GM12878 (cell line): ENCODE results near the gene PIERCE2. TPM values are rescaled to one million over a fixed set of nuclear protein-coding genes. Genes with fewer than 3 reads are reported as not detected.

ENCODE experiments used
- ATAC-seq: fragments of 200-7000 bp; cut with Tn5 transposase; 3 replicates; pipeline ENCODE4 v1.9.1; 2020; ENCODE audit warnings: mild to moderate bottlenecking, moderate library complexity
- BruUV-seq: library from RNA; stranded (reverse); fragments of 400-500 nt; replicated peaks from 2 replicates; lab custom pipeline; 2021; lab: Mats Ljungman, UMichigan
- CTCF ChIA-PET: fragments of 300-600 bp; sonication (Branson Sonifier 250); formaldehyde crosslinking; extraction: SDS; loops from one replicate; lab custom pipeline; 2021; ENCODE audit warnings: inconsistent platforms; lab: Yijun Ruan, JAX
- POLR2A ChIA-PET: fragments of 350-600 bp; formaldehyde crosslinking; extraction: SDS; loops from one replicate; lab custom pipeline; 2021; ENCODE audit warnings: inconsistent platforms; lab: Charles Lee
- RAD21 ChIA-PET: fragments of 300-600 bp; sonication (Branson Sonifier 250); formaldehyde crosslinking; loops from one replicate; lab custom pipeline; 2023; ENCODE audit warnings: antibody characterized with exemption; ENCODE audit not compliant: unreplicated experiment; lab: Charles Lee
- SMC1A ChIA-PET: fragments of 300-600 bp; sonication (Branson Sonifier 250); formaldehyde crosslinking; loops from one replicate; lab custom pipeline; 2023; ENCODE audit not compliant: unreplicated experiment, uncharacterized antibody; lab: Charles Lee
- DNase-seq: peaks from one replicate; pipeline ENCODE4 v3.0.0-alpha.2; 2011; ENCODE audit warnings: low read depth, low spot score
- FAIRE-seq: peaks from 3 replicates; lab custom pipeline; 2011; peaks lifted over from hg19 to GRCh38; lab: Jason Lieb, UNC
- H2AFZ ChIP-seq: 2 replicates; pipeline ENCODE4 v1.6.0; 2011; ENCODE audit warnings: low read depth, low read length, control low read depth; ENCODE audit not compliant: control insufficient read depth
- H3K27ac ChIP-seq: 2 replicates; pipeline ENCODE4 v1.5.1; 2011; ENCODE audit warnings: control low read depth; ENCODE audit not compliant: control insufficient read depth, insufficient read depth
- H3K27me3 ChIP-seq, 2 experiments: replicated peaks in 1 of 2; 2 replicates each; pipeline versions ENCODE4 v1.6.0 to v1.6.1; 2011; ENCODE audit warnings: low read length in 1 of 2; ENCODE audit not compliant: control insufficient read depth in 2 of 2, insufficient read depth in 2 of 2
- H3K36me3 ChIP-seq, 2 experiments: 2 replicates each; pipeline ENCODE4 v1.5.1; 2011; ENCODE audit warnings: low read length in 1 of 2; ENCODE audit not compliant: control insufficient read depth in 2 of 2, insufficient read depth in 2 of 2
- H3K4me1 ChIP-seq: 2 replicates; pipeline ENCODE4 v1.6.1; 2011; ENCODE audit warnings: mild to moderate bottlenecking, low read length, moderate library complexity, mixed read lengths; ENCODE audit not compliant: control insufficient read depth, insufficient read depth
- H3K4me2 ChIP-seq: 2 replicates; pipeline ENCODE4 v1.6.0; 2011; ENCODE audit warnings: control low read depth; ENCODE audit not compliant: control insufficient read depth, insufficient read depth
- H3K4me3 ChIP-seq: fragments of 200-600 bp; sonication (generic); 2 replicates; pipeline ENCODE4 v1.5.1; 2016
- H3K79me2 ChIP-seq: 2 replicates; pipeline ENCODE4 v1.6.0; 2011; ENCODE audit warnings: low read length; ENCODE audit not compliant: control insufficient read depth, insufficient read depth
- H3K9ac ChIP-seq: 2 replicates; pipeline ENCODE4 v1.8.0; 2011; ENCODE audit warnings: low read length, control low read depth, mixed read lengths; ENCODE audit not compliant: control insufficient read depth, insufficient read depth
- H3K9me3 ChIP-seq: replicated peaks from 3 replicates; pipeline ENCODE4 v1.5.1; 2011; ENCODE audit warnings: mild to moderate bottlenecking, low read length; ENCODE audit not compliant: control insufficient read depth, insufficient read depth
- H4K20me1 ChIP-seq: 2 replicates; pipeline ENCODE4 v1.6.0; 2011; ENCODE audit not compliant: control insufficient read depth, insufficient read depth
- DPF2 ChIP-seq: fragments of 450-650 bp; IDR thresholded peaks from 2 replicates; pipeline ENCODE4 v1.6.1; 2017; ENCODE audit warnings: mild to moderate bottlenecking
- ETV6 ChIP-seq, 2 experiments: fragments of 450-650 bp in 1 of 2; IDR thresholded peaks in 1 of 2; conservative IDR thresholded peaks in 1 of 2; 2 replicates each; pipeline ENCODE4 v1.6.1; 2014; ENCODE audit warnings: antibody characterized with exemption in 1 of 2, borderline replicate concordance in 1 of 2, low read depth in 1 of 2, mild to moderate bottlenecking in 1 of 2, moderate library complexity in 1 of 2
- PAX5 ChIP-seq: IDR thresholded peaks from 2 replicates; pipeline ENCODE4 v1.6.1; 2011; ENCODE audit warnings: low read depth, low read length, borderline replicate concordance
- RUNX3 ChIP-seq: IDR thresholded peaks from 2 replicates; pipeline ENCODE4 v1.6.1; 2012; ENCODE audit warnings: low read length, inconsistent platforms
- TARDBP ChIP-seq: IDR thresholded peaks from 2 replicates; pipeline ENCODE4 v1.6.1; 2016; ENCODE audit warnings: borderline replicate concordance
- TBL1XR1 ChIP-seq: IDR thresholded peaks from 2 replicates; pipeline ENCODE4 v1.6.1; 2012; ENCODE audit warnings: low read depth, low read length, improper control_type of control experiment
- ZSCAN29 ChIP-seq: fragments of 450-650 bp; IDR thresholded peaks from 2 replicates; pipeline ENCODE4 v1.6.1; 2017; ENCODE audit warnings: mild to moderate bottlenecking, moderate library complexity
- in situ Hi-C: fragments of 300-500 bp; cut with MboI; formaldehyde crosslinking; loops from 9 replicates; pipeline ENCODE4 v1.14.3; 2018; ENCODE audit warnings: mixed read lengths
- intact Hi-C: fragments of 100-400 bp; cut with micrococcal nuclease; formaldehyde crosslinking; loops from one replicate; pipeline ENCODE4 v1.14.2; 2022; ENCODE audit not compliant: unreplicated experiment
- polyA plus RNA-seq, 11 experiments: library from polyadenylated mRNA; depleted of rRNA in 4 of 11; unstranded in 6 of 11; stranded (reverse) in 5 of 11; fragments of >200 nt; fragmentation: Nextera tagmentation in 4 of 11; fragmentation: Illumina TruSeq in 1 of 11; extraction: Ambion mirVana in 4 of 11; extraction: Trizol in 1 of 11; gene quantifications; 1 replicate in 1 of 11; 2 replicates in 10 of 11; pipeline versions ENCODE4 v1.2.1 to v1.2.3, GENCODE V29; 2011 to 2016; ENCODE audit warnings: inconsistent platforms in 2 of 11, missing spikeins in 2 of 11, low read depth in 1 of 11
- total RNA-seq, 4 experiments: library from RNA; depleted of rRNA in 3 of 4; stranded (reverse); fragments of >200 nt in 3 of 4; fragmentation: Illumina TruSeq in 1 of 4; extraction: Trizol in 1 of 4; gene quantifications; 2 replicates each; pipeline versions ENCODE4 v1.2.1 to v1.2.3, GENCODE V29; 2013 to 2021
- TF ChIP-seq, protein P1 (sequence below): fragments of 450-650 bp; IDR thresholded peaks from 2 replicates; pipeline ENCODE4 v1.6.1; 2018; ENCODE audit warnings: borderline replicate concordance, mild to moderate bottlenecking; ENCODE audit not compliant: partially characterized antibody
- TF ChIP-seq, protein P2 (sequence below): fragments of 450-650 bp; IDR thresholded peaks from 2 replicates; pipeline ENCODE4 v1.6.1; 2017; ENCODE audit warnings: low read depth, mild to moderate bottlenecking, moderate library complexity
- TF ChIP-seq, protein P3 (sequence below): fragments of 450-650 bp; IDR thresholded peaks from 2 replicates; pipeline ENCODE4 v1.6.1; 2017; ENCODE audit warnings: mild to moderate bottlenecking, moderate library complexity

Gene PIERCE2
- total and polyA plus RNA-seq, 10 of the 15 experiments (the other 5 are each of a cell fraction or from before 2014, with no cell fraction given): 0.33 to 1.4 (median 0.89) TPM; not detected in 1

DNA sequence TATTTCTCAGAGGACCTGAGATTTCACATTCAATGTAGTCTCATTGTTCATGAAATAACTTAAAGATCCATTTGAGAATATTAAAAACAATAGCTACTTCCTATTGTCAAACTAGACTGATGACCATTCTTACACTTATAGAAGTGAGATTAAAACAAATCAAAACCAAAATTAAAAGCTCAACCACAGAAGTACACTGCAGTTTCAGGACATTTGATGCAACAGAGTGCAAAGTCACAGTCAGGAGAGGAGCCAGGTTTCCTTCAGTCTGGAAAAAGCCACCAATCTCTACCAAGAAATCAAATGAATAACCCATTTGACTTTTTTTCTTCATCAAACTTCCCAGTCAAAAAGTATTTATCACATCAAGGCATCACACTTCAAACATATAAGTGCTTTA is 5.6 kb upstream of the PIERCE2 start:
- ChIA-PET RAD21 (interaction anchor here (0.9 kb wide), 1 partner anchor 80 kb away, joined by 3 read pairs; no protein-coding TSS in a partner anchor), CTCF (interaction anchor here (0.7 to 1.6 kb wide), 5 partner anchors 31 to 186 kb away, joined by 3 to 7 read pairs (median 3); no protein-coding TSS in a partner anchor), POLR2A (interaction anchor here (0.6 to 1.1 kb wide), 2 partner anchors 8 to 39 kb away, joined by 3 to 7 read pairs; no protein-coding TSS in a partner anchor), SMC1A (interaction anchor here (0.7 to 1.6 kb wide), 11 partner anchors 11 to 184 kb away, joined by 3 to 5 read pairs (median 3); no protein-coding TSS in a partner anchor)
- ATAC-seq (peak; percentile 64), DNase-seq (no peak), FAIRE-seq (peak; percentile 73)
- Histone ChIP-seq H3K4me3 (no peak overlapping the region), H3K9ac (no peak overlapping the region), H3K4me2 (peak overlapping the region; percentile 80), H3K79me2 (peaks cover 9% of the 10 kb centered on the region), H3K27me3 (no peaks in the 10 kb centered on the region), H3K9me3 (no peaks in the 10 kb centered on the region), H3K27ac (peak overlapping the region; percentile 73), H4K20me1 (no peaks in the 10 kb centered on the region), H3K36me3 (no peaks in the 10 kb centered on the region), H3K4me1 (peaks cover 25% of the 10 kb centered on the region), H2AFZ (no peak overlapping the region; the same call in 1 of the 2 replicates)
- TF ChIP-seq PAX5 (no peak), DPF2 (0 out of 2 replicates have a peak, but pooled peaks have one; percentile 11), ETV6 (conservative IDR thresholded peaks at IDR 0.05 in 1 of 2, IDR thresholded peaks at IDR 0.05 in 1 of 2; ENCODE audit: borderline replicate concordance in 1 of 2, low read depth in 1 of 2) (no peak), TBL1XR1 (no peak), TARDBP (no peak), ZSCAN29 (no peak), RUNX3 (peak; percentile 16; the same call in 1 of the 2 replicates)
- TF ChIP-seq, protein P1, sequence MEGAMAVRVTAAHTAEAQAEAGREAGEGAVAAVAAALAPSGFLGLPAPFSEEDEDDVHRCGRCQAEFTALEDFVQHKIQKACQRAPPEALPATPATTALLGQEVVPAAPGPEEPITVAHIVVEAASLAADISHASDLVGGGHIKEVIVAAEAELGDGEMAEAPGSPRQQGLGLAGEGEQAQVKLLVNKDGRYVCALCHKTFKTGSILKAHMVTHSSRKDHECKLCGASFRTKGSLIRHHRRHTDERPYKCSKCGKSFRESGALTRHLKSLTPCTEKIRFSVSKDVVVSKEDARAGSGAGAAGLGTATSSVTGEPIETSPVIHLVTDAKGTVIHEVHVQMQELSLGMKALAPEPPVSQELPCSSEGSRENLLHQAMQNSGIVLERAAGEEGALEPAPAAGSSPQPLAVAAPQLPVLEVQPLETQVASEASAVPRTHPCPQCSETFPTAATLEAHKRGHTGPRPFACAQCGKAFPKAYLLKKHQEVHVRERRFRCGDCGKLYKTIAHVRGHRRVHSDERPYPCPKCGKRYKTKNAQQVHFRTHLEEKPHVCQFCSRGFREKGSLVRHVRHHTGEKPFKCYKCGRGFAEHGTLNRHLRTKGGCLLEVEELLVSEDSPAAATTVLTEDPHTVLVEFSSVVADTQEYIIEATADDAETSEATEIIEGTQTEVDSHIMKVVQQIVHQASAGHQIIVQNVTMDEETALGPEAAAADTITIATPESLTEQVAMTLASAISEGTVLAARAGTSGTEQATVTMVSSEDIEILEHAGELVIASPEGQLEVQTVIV: no peak
- TF ChIP-seq, protein P2, sequence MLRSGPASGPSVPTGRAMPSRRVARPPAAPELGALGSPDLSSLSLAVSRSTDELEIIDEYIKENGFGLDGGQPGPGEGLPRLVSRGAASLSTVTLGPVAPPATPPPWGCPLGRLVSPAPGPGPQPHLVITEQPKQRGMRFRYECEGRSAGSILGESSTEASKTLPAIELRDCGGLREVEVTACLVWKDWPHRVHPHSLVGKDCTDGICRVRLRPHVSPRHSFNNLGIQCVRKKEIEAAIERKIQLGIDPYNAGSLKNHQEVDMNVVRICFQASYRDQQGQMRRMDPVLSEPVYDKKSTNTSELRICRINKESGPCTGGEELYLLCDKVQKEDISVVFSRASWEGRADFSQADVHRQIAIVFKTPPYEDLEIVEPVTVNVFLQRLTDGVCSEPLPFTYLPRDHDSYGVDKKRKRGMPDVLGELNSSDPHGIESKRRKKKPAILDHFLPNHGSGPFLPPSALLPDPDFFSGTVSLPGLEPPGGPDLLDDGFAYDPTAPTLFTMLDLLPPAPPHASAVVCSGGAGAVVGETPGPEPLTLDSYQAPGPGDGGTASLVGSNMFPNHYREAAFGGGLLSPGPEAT: no peak
- TF ChIP-seq, protein P3, sequence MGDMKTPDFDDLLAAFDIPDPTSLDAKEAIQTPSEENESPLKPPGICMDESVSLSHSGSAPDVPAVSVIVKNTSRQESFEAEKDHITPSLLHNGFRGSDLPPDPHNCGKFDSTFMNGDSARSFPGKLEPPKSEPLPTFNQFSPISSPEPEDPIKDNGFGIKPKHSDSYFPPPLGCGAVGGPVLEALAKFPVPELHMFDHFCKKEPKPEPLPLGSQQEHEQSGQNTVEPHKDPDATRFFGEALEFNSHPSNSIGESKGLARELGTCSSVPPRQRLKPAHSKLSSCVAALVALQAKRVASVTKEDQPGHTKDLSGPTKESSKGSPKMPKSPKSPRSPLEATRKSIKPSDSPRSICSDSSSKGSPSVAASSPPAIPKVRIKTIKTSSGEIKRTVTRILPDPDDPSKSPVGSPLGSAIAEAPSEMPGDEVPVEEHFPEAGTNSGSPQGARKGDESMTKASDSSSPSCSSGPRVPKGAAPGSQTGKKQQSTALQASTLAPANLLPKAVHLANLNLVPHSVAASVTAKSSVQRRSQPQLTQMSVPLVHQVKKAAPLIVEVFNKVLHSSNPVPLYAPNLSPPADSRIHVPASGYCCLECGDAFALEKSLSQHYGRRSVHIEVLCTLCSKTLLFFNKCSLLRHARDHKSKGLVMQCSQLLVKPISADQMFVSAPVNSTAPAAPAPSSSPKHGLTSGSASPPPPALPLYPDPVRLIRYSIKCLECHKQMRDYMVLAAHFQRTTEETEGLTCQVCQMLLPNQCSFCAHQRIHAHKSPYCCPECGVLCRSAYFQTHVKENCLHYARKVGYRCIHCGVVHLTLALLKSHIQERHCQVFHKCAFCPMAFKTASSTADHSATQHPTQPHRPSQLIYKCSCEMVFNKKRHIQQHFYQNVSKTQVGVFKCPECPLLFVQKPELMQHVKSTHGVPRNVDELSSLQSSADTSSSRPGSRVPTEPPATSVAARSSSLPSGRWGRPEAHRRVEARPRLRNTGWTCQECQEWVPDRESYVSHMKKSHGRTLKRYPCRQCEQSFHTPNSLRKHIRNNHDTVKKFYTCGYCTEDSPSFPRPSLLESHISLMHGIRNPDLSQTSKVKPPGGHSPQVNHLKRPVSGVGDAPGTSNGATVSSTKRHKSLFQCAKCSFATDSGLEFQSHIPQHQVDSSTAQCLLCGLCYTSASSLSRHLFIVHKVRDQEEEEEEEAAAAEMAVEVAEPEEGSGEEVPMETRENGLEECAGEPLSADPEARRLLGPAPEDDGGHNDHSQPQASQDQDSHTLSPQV: no peak
- intact Hi-C loops: loop anchor here (10.0 kb wide), 1 partner anchor 208 kb away; the partner anchor contains the start of gene RSL24D1
- in situ Hi-C loops: no loop called here
- no TSS peak for BruUV-seq
